ENCODE measurements around the gene HSF4. TPM values are rescaled to one million over a fixed set of nuclear protein-coding genes. Genes with fewer than 3 reads are reported as not detected.

Gene HSF4
- total and polyA plus RNA-seq, 2 of the 4 experiments (the other 2 are of a cell fraction) = 0.54 to 7.5 TPM

DNA sequence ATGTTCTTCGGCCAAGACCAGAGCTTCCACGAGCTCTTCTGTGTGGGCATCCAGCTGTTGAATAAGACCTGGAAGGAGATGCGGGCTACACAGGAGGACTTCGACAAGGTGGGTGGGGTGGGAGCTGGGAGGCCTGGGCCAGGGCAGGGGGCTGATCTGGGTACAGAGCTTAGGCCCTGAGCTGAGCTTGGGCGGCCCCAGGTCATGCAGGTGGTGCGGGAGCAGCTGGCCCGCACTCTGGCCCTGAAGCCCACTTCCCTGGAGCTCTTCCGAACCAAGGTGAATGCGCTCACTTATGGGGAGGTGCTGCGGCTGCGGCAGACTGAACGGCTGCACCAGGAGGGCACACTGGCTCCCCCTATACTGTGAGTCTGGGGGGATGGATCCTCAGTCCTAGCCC is 37.9 kb downstream of the HSF4 start (continued):
- TF ChIP-seq RAD21 (IDR thresholded peaks at IDR 0.05; ENCODE audit: low read length) (no peak), BHLHE40 (IDR thresholded peaks at IDR 0.05; ENCODE audit: low read depth, low read length) (no peak), RCOR1 (IDR thresholded peaks at IDR 0.05; ENCODE audit: insufficient replicate concordance, low read length) (no peak), SMC3 (IDR thresholded peaks at IDR 0.05; ENCODE audit: low read depth, low read length) (no peak), RFX5 (IDR thresholded peaks at IDR 0.05; ENCODE audit: low read depth, low read length) (no peak)

DNA sequence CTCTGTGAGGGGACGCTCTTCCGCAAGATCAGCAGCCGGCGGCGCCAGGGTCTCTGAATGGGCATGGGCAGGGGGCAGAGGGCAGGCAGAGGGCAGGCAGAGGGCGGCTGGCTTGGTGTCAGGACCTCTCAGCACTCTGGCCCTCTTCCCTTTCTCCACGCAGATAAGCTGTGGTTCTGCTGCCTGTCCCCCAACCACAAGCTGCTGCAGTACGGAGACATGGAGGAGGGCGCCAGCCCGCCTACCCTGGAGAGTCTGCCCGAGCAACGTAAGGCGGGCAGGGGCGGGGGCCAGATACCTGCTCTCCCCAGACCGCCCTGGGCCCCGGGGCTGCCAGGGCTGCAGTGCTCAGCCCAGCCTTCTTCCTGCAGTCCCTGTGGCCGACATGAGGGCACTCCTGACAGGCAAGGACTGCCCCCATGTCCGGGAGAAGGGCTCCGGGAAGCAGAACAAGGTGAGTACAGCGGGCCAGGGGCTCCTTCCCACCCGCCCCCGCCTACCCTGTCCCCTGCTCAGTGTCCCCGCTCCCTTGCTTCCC is 38.5 kb downstream of the HSF4 start:
- BruUV-seq (replicated peaks) = no TSS peak
- ChIA-PET POLR2A (ENCODE audit: unreplicated experiment) (no interaction called here), CTCF (no interaction called here)
- Histone ChIP-seq H2BK5ac (ENCODE audit: low read depth, low read length, poor library complexity, severe bottlenecking) (no peak overlapping the region), H3K9me1 (ENCODE audit: insufficient read depth, low read length) (peaks cover 10% of the 10 kb centered on the region), H3K4me2 (ENCODE audit: low read depth, low read length) (no peak overlapping the region), H3K4me3 (ENCODE audit: insufficient read depth, low read depth, low read length) (no peak overlapping the region), H4K5ac (ENCODE audit: low read depth, low read length) (no peak overlapping the region), H2BK120ac (ENCODE audit: low read depth, low read length) (no peak overlapping the region), H3K56ac (ENCODE audit: extremely low read depth, insufficient read depth, low read length) (no peak overlapping the region), H3K14ac (replicated peaks; ENCODE audit: low read depth, low read length) (no peak overlapping the region), H3K4ac (ENCODE audit: low read depth, low read length) (no peak overlapping the region), H3K27me3 (ENCODE audit: control insufficient read depth, insufficient read depth, low read length) (no peaks in the 10 kb centered on the region), H4K20me1 (ENCODE audit: insufficient read depth, low read length) (0 out of 2 replicates have a peak, but pooled peaks cover 6% of the 10 kb centered on the region), H4K91ac (ENCODE audit: insufficient read depth, low read depth, low read length) (no peak overlapping the region), H3K23ac (ENCODE audit: low read depth, low read length) (no peak overlapping the region), H3K9me3 (ENCODE audit: control insufficient read depth, insufficient read depth, low read length) (no peaks in the 10 kb centered on the region), H2BK15ac (ENCODE audit: low read depth, low read length) (no peak overlapping the region), H3K9ac (ENCODE audit: low read depth, low read length) (no peak overlapping the region), H3K18ac (ENCODE audit: low read depth, low read length) (no peak overlapping the region), H3K27ac (ENCODE audit: insufficient read depth, low read length) (no peak overlapping the region), H2AK5ac (ENCODE audit: low read depth, low read length) (no peak overlapping the region), H3K36me3 (ENCODE audit: control insufficient read depth, insufficient read depth, low read length) (peaks cover 33% of the 10 kb centered on the region), H4K8ac (ENCODE audit: low read depth in 2 of 2, low read length in 2 of 2) (no peak overlapping the region), H2AFZ (replicated peaks; ENCODE audit: low read length, poor library complexity) (no peak overlapping the region), H3K4me1 (ENCODE audit: control insufficient read depth, insufficient read depth, low read length) (peaks cover 5% of the 10 kb centered on the region), H2BK20ac (ENCODE audit: low read depth, low read length) (no peak overlapping the region), H2AK9ac (replicated peaks; ENCODE audit: low read depth, low read length, poor library complexity) (no peak overlapping the region), H3K79me1 (ENCODE audit: low read depth in 1 of 2, low read length in 2 of 2) (peaks cover 0 to 6% of the 10 kb centered on the region in 2 experiments; a peak in 1 of 4 replicates)
- WGBS, 2 experiments (ENCODE audit: extremely low coverage in 2 of 2, insufficient read length in 1 of 2) = 88% methylated on average over 9 of the region's 23 CpGs; no CpG with 5 or more reads in 1 of the 2 experiments
- no peak for DNase-seq
- dilution Hi-C loops (cut with HindIII; ENCODE audit: low sequenced_read_pairs, unreplicated experiment) (no loop called here), in situ Hi-C loops (cut with MboI; ENCODE audit: low sequenced_read_pairs) (no loop called here), intact Hi-C loops (cut with micrococcal nuclease) (no loop called here)
- no peak for ATAC-seq (ENCODE audit: low read depth)
- TF ChIP-seq, protein P1, sequence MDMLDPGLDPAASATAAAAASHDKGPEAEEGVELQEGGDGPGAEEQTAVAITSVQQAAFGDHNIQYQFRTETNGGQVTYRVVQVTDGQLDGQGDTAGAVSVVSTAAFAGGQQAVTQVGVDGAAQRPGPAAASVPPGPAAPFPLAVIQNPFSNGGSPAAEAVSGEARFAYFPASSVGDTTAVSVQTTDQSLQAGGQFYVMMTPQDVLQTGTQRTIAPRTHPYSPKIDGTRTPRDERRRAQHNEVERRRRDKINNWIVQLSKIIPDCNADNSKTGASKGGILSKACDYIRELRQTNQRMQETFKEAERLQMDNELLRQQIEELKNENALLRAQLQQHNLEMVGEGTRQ (IDR thresholded peaks at IDR 0.05; ENCODE audit: low read depth, low read length) = no peak
- no peak for TF ChIP-seq NFE2L2 (IDR thresholded peaks at IDR 0.05; ENCODE audit: low read depth, low read length)
- no peak for TF ChIP-seq FOS (IDR thresholded peaks at IDR 0.05; ENCODE audit: low read depth, low read length)
- no peak for TF ChIP-seq MAFK (IDR thresholded peaks at IDR 0.05; ENCODE audit: low read depth, low read length)
- TF ChIP-seq, protein P2, sequence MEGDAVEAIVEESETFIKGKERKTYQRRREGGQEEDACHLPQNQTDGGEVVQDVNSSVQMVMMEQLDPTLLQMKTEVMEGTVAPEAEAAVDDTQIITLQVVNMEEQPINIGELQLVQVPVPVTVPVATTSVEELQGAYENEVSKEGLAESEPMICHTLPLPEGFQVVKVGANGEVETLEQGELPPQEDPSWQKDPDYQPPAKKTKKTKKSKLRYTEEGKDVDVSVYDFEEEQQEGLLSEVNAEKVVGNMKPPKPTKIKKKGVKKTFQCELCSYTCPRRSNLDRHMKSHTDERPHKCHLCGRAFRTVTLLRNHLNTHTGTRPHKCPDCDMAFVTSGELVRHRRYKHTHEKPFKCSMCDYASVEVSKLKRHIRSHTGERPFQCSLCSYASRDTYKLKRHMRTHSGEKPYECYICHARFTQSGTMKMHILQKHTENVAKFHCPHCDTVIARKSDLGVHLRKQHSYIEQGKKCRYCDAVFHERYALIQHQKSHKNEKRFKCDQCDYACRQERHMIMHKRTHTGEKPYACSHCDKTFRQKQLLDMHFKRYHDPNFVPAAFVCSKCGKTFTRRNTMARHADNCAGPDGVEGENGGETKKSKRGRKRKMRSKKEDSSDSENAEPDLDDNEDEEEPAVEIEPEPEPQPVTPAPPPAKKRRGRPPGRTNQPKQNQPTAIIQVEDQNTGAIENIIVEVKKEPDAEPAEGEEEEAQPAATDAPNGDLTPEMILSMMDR (conservative IDR thresholded peaks at IDR 0.05; ENCODE audit: low read depth, low read length) = no peak
- TF ChIP-seq RCOR1 (IDR thresholded peaks at IDR 0.05; ENCODE audit: insufficient replicate concordance, low read length) = no peak
- no peak for TF ChIP-seq CHD1 (IDR thresholded peaks at IDR 0.05; ENCODE audit: low read depth, low read length)
- no peak for TF ChIP-seq RAD21 (IDR thresholded peaks at IDR 0.05; ENCODE audit: low read length)
